Measurements from ENCODE around the gene HS6ST2.

GRCh38 chrX:132594129-132594528 is 364.3 kb downstream of the HS6ST2 start:
- TF ChIP-seq E2F4 (IDR thresholded peaks at IDR 0.05; ENCODE audit: low read depth, low read length) = no peak
- no peak for TF ChIP-seq CTCF (IDR thresholded peaks at IDR 0.05 in 2 of 3, conservative IDR thresholded peaks at IDR 0.05 in 1 of 3; ENCODE audit: control insufficient read depth in 2 of 3, extremely low read depth in 1 of 3, insufficient read depth in 1 of 3, low read depth in 3 of 3, low read length in 3 of 3)
- TF ChIP-seq EZH2 (IDR thresholded peaks at IDR 0.05; ENCODE audit: borderline replicate concordance, control insufficient read depth, low read depth, low read length) = no peak
- no peak for TF ChIP-seq EP300 (IDR thresholded peaks at IDR 0.05; ENCODE audit: borderline replicate concordance in 1 of 2, control insufficient read depth in 1 of 2, low read depth in 2 of 2, low read length in 2 of 2)
- TF ChIP-seq RCOR1 (conservative IDR thresholded peaks at IDR 0.05; ENCODE audit: low read depth, low read length) = no peak
- no peak for TF ChIP-seq ZBTB4 (CRISPR knock-in tag; IDR thresholded peaks at IDR 0.05)
- TF ChIP-seq YY1 (IDR thresholded peaks at IDR 0.05; ENCODE audit: low read depth, low read length) = no peak
- no peak for TF ChIP-seq POLR2AphosphoS5 (IDR thresholded peaks at IDR 0.05; ENCODE audit: low read length)
- no peak for TF ChIP-seq POLR2AphosphoS2 (IDR thresholded peaks at IDR 0.05; ENCODE audit: low read depth, low read length)

Data from GM12878 (cell line).